Measurements from ENCODE around the gene PLAC1.

PLAC1 gene

GRCh38 chrX:134631426-134632346 lies 26.6 kb downstream of the PLAC1 start:
- DNase-seq (ENCODE audit: low read depth): no peak

- no peak for DNase-seq (ENCODE audit: low read depth)
Measured at GRCh38 chrX:134628663-134629062, 29.6 kb downstream of the PLAC1 start.

- DNase-seq (ENCODE audit: low read depth): no peak
Measured at GRCh38 chrX:134626434-134626833, 31.8 kb downstream of the PLAC1 start.

GRCh38 chrX:134625315-134625718 lies 33.0 kb downstream of the PLAC1 start:
- no peak for DNase-seq (ENCODE audit: low read depth)

GRCh38 chrX:134624046-134624430 lies 34.2 kb downstream of the PLAC1 start:
- no peak for DNase-seq (ENCODE audit: low read depth)

GRCh38 chrX:134623293-134624045 lies 34.8 kb downstream of the PLAC1 start:
- DNase-seq (ENCODE audit: low read depth): no peak

- no peak for DNase-seq (ENCODE audit: low read depth)
Measured at GRCh38 chrX:134622813-134623185, 35.5 kb downstream of the PLAC1 start.

- no peak for DNase-seq (ENCODE audit: low read depth)
Measured at GRCh38 chrX:134622056-134622812, 36.0 kb downstream of the PLAC1 start.

GRCh38 chrX:134619838-134620237 lies 38.4 kb downstream of the PLAC1 start:
- DNase-seq (ENCODE audit: low read depth): no peak

GRCh38 chrX:134613396-134613795 lies 44.9 kb downstream of the PLAC1 start:
- no peak for DNase-seq (ENCODE audit: low read depth)

GRCh38 chrX:134608153-134608552 lies 50.1 kb downstream of the PLAC1 start:
- DNase-seq (ENCODE audit: low read depth): no peak

GRCh38 chrX:134607523-134607922 lies 50.7 kb downstream of the PLAC1 start:
- DNase-seq (ENCODE audit: low read depth): no peak

- DNase-seq (ENCODE audit: low read depth): no peak
Measured at GRCh38 chrX:134604701-134605311, 53.5 kb downstream of the PLAC1 start.

GRCh38 chrX:134603806-134604700 lies 54.2 kb downstream of the PLAC1 start:
- DNase-seq (ENCODE audit: low read depth): no peak

- DNase-seq (ENCODE audit: low read depth): no peak
Measured at GRCh38 chrX:134602410-134602809, 55.9 kb downstream of the PLAC1 start.

- no peak for DNase-seq (ENCODE audit: low read depth)
Measured at GRCh38 chrX:134601240-134601765, 57.0 kb downstream of the PLAC1 start.

- DNase-seq (ENCODE audit: low read depth): no peak
Measured at GRCh38 chrX:134600714-134601113, 57.6 kb downstream of the PLAC1 start.

- DNase-seq (ENCODE audit: low read depth): no peak
Measured at GRCh38 chrX:134599184-134599914, 58.9 kb downstream of the PLAC1 start.

GRCh38 chrX:134592303-134592702 lies 66.0 kb downstream of the PLAC1 start:
- no peak for DNase-seq (ENCODE audit: low read depth)

GRCh38 chrX:134591502-134591901 lies 66.8 kb downstream of the PLAC1 start:
- no peak for DNase-seq (ENCODE audit: low read depth)

All from activated gamma-delta T cell treated with anti-CD3 and anti-CD28 coated beads, Interleukin-2, amount 50 U/mL, for 16 hours (primary cell).